Measurements from ENCODE around the gene DOCK2.
A peak's percentile ranks its signal among the peaks of the same experiment; 100 is the strongest.
"Not testable (repeated sequence)": the region's sequence is repeated elsewhere in the genome, so short reads cannot be mapped to it uniquely, and the experiment has no call there.

The DOCK2 gene

DNA sequence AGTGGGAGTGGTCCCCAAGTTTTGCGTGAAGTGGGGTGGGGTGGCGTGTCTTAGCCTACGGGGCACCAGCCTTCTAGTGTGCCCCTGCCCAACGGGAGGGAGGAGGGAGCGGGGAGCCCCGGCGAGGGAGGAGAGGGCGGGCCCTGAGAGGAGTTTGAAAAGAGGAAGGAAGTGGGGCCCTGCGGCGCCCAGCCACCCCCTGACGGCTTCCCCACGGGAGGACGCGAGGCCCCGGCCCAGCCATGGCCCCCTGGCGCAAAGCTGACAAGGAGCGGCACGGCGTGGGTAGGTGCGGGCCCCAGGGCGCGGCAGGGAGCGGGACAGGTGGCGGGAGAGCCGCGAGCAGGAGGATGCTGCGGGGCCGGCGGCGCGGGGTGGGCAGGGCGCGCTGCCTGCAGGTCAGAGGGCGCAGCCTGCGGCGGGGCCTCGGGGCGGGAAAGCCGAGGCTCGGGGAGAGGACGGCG is at the start of gene DOCK2:
Gene DOCK2, plus strand, starts transcription at position 191 of the 464 bp plus-strand sequence. Its CDS starts 52 bp downstream, at position 243.
- DNase-seq = peak; percentile 53

DNA sequence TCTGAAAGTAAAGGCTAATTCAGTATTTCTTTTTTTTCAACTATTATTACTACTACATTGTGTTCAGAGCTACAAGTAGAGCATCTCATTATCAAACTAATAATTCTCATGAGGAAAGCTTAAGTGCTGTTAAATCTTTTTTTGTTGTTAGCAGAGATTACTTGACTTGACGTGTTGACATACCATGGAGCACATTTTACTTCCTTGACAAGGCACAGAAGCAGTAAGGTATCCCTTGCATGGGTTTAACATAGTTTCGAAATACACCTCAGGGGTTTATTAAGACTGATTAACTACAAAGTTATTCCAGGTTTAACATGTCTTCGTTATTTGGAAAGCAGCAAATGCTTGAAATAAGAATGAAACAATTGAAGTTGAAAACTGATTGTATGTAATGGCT is 46.5 kb upstream of the DOCK2 start:
- DNase-seq = no peak

DNA sequence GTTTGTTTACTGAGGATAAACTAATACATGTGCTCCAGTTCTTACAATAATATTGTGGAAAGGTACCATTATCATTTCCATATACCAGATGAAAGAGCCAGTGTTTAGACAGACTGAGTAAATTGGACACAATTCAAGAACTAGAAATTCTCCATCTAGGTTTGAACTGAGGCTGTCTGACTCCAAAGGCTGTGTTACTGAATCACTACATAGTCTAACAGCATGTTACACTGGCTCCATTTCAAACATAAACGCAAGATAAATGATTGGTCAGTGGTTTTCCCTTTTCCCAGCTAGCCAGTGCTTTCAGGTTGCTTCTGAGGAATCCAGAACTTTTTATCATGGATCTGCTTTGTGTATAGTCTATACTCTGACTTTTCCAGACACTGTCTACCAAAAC is 45.4 kb upstream of the DOCK2 start:
- DNase-seq = no peak

DNA sequence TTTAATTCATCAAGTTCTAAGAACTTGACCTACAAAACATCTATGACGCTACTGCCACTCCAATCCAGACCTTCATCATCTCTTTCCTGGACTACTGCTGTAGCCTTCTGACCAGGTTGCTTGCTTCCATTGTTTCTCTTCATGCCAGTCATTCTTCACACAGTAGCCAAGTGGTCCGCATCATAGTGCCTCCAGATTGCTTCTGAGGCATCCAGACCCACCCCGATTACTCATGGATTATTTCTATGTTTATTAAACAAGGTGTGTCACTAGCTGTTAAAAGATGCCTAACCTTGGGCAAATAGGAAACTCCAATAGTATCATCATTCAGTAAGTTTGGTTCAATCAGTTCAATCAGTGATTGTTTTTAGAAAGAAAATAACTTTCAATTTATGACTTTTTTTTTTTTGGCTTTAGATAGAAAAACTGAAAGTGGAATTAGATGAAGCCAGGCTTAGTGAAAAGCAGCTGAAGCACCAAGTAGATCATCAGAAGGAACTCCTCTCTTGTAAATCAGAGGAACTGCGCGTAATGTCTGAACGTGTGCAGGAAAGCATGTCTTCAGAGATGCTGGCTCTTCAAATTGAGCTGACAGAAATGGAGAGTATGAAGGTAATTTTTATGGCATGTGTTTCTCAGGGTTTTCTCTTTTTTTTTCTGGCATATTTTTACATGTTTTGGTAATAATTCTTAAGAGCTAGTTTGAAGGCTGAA is 44.0 kb upstream of the DOCK2 start:
- no peak for DNase-seq

DNA sequence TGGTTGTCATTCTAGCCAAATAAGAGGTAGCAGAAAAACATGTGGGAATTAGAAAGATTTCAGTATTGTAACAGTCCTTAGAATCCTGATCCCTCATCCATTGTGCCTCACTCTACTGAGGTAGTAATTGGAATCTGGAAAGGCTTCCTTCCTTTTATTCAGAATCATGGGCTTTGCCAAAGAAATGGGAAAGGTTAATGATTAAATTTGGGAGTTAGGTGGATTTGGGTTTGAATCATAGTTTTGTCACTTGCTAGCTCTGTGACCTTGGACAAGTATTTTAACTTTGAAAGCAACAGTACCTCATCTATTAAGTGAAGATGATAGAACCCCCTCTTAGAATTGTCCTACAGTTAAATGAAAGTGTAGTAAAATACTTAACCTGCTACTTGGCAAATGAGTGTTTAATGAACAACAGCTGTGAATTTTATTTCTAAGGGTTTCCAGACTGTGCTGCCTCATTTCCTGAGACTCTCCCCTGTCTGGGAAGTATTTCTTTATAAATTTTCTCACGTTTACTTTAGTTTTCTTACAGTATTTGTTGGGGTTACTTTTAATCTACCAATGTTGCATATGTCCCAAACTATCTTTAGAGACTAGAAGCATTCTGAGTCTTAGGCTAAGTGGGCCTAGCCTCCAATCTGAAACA is 41.8 kb upstream of the DOCK2 start:
- no peak for DNase-seq

DNA sequence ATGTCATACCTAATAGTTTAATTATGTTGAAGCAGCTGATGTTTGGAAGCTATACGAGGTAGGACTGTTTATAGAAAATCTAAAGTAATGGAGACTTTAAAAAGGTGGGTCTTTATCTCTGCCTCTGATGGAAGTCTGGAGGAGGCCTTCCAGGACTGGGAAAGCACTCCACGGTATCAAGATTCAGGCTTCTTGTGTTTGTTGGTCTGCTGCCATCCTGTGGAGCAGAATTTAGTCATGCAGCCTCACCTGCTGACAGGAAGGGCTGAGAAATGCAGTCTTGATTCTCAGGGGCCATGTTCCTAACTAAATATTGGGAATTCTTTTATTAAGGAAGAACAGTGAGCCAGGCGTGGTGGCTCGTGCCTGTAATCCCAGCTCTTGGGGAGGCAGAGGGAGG is 37.6 kb upstream of the DOCK2 start:
- no peak for DNase-seq

DNA sequence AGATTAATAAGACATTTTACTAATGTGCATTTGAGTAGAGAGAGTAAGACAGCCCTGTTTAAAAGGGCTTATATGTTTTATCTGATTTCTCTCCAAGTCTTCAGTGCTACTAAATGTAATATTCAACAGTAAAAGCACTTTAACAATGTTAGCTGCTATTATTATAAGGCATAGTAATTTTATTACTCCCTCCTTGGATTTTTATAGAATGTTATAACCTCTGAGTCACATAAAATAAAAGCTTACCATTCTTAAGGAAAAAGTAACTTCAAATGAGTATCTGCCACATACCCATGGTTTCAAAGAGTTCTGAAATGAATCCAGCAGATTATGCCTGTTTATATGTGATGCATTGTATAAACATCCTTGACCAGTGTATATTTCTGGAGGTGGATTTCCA is 34.5 kb upstream of the DOCK2 start:
- DNase-seq = no peak

DNA sequence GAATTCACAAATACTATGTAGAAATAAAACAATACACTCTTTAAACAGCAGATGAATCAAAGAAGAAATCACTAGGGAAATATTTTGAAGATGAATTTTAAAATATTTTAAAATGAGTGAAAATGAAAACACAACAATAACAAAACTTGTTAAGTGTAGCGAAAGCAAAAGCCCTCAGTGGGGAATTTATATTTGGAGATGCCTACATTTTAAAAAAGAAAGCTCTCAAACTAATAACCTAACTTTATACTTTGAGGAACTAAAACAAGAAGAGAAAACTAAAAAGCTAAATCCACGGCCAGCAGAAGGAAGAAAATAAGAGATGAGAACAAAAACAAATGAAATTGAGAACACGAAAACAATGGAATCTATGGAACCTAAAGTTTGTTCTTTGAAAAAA is 30.8 kb upstream of the DOCK2 start:
- no peak for DNase-seq

DNA sequence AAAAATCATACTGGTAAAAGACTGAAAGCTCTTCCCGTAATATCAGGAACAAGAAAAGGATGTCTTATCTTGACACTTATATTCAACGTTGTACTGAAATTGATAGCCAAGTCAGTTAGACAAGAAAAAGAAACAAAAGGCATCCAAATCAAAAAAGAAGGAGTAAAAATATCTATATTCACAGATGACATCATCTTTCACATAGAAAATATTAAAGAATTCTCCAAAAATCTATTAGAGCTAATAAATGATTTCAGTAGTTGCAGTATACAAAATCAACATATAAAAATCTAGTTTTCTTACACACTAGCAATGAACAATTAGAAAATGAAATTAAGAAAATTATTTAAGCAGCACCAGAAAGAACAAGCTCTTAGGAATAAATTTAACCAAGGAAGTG is 29.2 kb upstream of the DOCK2 start:
- DNase-seq = no peak

DNA sequence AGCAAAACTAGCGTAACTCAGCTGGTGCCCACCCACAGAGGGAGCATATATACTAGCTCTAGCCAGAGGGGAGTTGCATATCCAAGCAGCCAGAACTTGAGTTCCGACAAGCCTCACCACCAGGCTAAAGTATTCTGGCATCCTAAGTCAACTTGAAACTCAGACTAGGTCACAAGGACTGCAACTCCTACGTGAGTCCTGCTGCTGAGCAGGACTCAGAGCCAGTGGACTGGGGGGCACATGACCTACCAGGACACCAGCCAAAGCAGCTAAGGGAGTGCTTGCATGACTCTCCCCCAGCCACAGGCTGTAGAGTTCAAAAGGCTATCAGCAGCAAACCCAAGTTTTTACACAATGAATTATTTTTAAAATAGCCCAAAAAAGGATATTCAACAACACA is 27.4 kb upstream of the DOCK2 start:
- DNase-seq = no peak

DNA sequence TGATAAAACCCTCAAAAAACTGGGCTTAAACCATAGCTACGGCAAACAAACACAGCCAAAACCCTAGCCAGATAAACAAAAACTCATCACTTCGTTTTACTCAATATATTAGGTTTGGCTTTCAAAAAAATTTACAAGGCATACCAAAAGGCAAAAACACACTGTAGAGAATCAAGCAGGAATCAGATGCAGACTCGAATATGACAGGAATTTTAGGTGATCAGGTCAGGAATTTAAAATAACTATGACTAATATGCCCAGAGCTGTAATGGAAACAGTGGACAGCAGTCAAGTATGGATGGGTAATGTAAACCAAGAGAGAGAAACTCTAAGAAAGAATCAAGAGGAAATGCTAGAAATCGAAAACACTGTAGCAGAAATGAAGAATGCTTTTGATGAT is 26.5 kb upstream of the DOCK2 start:
- DNase-seq = no peak

DNA sequence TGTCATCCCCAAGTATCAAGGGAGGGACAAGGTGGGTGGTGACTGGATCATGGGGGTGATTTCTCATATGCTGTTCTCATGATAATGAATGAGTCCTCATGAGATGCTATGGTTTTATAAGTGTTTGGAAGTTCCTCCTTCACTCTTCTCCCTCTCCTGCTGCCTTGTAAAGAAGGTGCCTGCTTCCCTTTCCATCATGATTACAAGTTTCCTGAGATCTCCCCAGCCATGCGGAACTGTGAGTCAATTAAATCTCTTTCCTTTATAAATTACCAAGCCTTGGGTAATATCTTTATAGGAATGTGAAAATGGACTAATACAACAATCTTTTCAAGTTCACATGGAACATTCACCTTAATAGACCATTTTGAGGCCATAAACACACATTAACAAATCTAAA is 21.5 kb upstream of the DOCK2 start:
- no peak for DNase-seq

DNA sequence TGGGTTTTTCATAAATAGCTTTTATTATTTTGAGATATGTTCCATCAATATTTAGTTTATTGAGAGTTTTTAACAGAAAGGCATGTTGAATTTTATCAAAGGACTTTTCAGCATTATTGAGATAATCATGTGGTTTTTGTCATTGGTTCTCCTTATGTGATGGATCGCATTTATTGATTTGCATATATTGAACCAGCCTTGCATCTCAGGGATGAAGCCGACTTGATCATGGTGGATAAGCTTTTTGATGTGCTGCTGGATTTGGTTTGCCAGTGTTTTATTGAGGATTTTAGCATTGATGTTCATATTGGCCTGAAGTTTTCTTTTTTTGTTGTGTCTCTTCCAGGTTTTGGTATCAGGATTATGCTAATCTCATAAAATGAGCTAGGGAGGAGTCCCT is 12.8 kb upstream of the DOCK2 start:
- DNase-seq = not testable (repeated sequence)

DNA sequence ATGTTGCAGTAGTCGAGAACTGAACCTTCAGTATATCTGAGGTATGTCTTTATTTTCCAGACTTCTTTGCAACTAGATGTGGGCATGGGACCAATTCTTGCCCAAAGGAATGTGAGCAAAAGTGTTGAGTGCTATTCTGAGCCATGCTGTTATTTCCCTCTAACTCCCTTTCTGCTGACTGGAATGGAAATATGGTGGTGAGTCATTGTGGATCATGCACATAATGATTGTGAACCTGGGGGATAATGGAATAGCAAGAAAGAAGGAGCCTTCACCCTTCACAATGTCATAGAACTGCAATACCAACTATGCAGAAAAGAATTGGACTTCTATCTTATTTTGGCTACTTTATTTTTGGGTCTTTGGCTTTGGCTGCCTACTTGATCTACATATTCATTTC is 10.3 kb upstream of the DOCK2 start:
- DNase-seq = no peak

DNA sequence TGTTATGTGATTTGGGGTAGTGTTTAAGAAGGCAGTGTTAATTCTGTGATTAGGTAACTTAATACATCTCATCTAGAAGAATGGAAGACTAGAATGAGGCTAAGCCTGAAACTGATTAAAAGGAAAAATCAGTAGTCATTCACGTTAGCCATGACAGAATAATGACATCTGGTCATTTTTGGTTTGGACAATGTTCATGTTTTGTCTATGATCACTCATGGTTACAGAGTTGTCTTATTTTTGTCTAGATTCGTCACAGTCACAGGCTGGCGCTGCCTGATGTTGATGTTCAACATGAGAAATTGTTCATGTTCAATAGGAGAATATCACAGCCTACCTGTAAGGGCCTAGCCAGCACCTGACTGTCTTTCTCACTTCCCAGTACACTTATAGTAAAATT is 9.5 kb upstream of the DOCK2 start:
- no peak for DNase-seq

DNA sequence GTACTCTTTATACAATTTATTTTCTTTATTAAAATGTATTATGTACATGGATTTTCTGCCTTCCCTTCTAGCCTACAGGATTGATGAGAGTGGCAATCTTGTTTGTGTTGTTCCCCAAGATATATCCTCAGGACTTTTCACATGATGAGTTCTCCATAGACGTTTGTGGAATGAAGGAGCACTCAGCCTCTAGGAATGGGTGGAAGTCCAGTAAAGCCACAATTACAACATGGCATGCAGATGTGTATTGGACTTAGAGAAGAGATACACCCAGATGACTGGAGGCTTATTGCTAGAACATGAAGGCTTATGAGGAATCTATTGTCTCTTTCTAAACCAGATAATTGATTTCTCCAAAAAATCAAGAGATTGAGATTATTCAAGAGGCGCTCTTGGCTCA is 8.2 kb upstream of the DOCK2 start:
- DNase-seq = no peak

DNA sequence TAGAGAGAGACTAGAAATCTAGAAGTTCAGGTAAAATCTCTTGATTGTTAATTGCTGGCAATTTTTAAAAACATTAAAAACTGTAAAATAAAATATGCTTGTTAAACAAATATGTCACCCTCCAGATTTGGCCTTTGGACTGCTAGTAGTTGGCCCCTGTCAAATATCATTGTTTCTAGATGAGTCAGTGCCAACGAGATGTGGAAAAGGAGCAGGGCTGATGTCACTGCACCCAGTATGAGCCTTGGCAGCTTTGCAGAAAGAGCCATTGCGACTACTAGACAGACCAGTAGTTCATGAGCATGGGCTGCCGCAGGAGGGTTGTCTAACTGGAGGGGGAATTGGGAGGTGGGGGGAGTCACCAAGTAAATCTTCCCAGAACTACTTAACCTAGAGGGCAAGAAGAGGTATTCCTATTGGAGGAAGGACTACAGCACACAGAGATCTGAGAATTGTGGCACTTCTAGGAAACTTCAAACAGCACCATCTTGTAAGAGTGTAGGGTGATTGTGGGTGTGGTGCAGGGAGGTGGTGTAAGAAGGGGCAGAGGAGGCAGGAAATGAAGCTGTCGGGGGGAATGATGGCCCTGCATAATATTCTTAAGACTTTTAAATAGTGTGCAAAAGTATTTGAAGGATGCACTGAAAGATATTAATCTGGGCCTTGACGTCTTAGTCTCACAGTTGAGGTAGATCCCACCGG is 7.1 kb upstream of the DOCK2 start:
- DNase-seq = no peak

DNA sequence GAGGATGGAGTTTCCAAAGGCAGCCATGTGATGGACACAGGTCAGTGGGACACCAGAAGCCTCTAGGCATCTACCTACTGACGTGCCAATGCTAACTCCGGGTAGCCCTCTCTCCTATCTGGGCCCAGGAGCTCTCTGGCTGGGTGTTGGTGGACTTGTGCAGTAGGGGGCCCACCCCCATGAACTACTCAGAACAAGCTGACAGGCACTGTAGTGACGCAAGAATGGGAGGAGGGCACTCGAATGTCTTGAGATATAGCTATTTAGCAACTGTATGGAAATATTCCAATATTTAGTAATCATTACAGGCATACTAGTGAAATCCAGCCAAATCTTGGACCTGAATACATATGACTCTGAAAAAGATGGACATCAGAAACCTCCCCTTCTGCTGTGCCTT is 5.7 kb upstream of the DOCK2 start:
- no peak for DNase-seq

DNA sequence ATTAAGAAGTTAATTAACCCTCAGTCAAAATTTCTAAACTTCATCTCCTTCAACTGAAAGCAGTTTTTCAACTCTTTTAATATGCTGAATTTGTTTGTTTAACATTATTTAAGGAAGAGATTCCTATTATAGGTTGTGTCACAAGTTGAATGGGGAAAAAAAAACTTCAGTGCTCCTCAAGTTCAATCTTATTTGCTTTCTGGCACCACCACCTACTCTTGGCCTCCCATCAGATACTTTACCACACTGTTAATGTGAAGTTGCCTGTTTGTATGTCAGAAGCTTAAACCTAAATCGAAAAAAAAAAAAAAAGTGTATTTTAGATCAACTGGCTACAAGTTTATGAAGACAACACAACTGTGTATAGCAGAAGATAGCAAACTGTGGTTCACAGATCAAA is 4.1 kb upstream of the DOCK2 start:
- no peak for DNase-seq

DNA sequence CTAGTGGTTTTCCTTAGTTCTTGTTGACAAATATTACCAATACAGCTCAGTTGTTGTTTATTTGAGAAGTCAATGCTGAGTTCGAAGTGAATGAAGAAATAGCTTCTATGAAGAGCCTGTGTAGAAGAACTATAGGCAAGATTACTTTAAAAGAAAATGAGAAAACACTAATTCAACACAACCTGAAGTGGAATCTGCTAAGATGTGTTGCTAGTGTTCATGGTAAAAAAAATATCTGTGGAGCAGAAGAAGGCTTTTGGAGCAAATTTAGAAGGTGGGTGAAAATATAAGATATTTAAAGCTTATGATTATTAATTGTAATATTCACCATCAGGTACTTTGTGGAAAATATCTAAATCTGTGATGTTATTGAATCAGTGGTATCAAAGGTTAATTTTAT is 2.5 kb upstream of the DOCK2 start:
- DNase-seq = no peak

DNA sequence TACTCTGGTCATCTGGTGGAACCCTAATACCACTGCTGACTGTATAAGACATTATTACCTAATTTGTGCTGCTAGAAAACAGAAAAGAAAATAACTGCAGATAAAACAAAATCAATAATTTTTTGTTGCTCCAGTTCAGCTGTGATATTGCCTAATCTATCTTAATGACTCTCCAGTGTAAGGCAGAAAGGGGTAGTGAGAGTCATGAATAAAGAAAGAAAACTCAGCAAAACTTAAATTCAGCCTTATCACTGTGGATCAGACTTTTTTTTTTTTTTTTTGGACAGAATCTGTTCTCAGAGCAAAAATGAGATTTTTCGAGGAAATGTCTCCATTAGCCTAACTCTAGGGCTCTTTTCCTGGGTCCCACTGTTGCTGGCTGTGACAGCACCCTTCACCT is 1.1 kb upstream of the DOCK2 start:
- DNase-seq = no peak

DNA sequence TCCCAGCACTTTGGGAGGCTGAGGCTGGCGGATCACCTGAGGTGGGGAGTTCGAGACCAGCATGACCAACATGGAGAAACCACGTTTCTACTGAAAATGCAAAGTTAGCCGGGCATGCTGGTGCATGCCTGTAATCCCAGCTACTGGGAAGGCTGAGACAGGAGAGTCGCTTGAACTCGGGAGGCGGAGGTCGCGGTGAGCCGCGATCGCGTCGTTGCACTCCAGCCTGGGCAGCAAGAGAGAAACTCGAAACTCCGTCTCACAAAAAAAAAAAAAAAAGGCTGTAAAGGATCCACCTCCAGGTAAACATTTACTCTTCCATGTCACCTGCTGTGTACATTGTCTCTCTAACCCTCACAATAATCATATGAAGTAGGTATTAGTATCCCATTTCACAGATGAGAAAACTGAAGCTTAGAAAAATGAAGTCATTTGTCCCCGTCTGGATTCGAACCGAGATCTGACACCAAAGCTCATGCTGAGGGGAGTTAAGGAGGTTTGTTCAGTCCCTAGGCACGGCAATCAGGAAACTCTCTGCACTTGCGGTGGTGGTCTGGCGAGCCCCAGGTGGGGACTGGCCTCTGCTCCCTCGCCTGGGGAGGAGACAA is 494 bp upstream of the DOCK2 start:
- DNase-seq = no peak

DNA sequence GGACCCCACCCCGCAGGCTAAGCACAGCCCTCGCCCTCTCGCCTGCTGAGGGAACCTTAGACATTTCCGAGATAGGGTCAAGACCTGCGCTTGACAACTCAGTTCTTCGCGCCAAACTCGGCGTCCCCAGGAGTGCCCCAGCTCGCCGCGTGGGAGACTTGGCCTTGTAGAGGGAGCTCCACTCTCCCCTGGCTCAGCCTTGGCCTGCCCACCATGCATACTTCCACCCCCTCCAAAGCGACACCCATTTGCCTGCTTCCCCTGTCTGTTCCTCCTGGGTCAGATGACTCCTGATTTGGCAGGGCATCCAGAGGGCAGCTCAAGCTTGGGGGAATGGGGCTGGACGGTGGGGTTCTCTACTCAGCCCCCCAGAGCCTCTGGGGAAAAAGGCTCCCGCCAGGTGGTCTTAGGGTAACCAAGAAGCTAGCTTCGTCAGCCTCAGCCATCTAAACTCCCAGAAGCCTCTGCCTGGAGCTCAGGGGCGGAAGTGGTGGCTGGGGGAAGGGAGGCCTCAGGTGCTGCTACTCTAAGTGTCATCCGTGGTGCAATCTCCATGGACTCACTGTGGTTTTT is 560 bp downstream of the DOCK2 start:
- peak; percentile 29 for DNase-seq

Data from femur (tissue), 1 donor.